ENCODE measurements around the gene SHANK3. TPM values are rescaled to one million over a fixed set of nuclear protein-coding genes. Genes with fewer than 3 reads are reported as not detected.

The SHANK3 gene
- total and polyA plus RNA-seq, 2 donors (not counting 3 experiments of a cell fraction or from before 2014, with no cell fraction given), result 26.1 to 158 TPM

DNA sequence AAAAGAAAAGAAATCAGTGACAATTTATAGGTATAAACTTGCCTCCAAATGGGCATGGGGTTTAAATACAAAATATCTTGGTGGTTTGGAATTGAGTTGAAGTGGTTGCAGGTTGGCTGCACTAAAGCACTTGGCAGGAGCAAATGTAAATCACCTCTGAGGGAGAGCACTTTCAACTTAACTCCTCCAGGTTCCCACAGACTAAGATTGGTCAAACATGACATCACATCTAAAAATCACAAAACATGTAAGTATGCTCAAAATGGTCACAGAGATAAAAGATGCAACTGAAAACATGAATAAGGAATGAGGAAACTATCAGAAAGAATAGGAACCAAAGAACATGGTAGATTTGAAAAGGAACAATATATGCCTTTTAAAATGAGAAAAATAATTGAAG is 12.3 kb upstream of the SHANK3 start:
- no peak overlapping the region for H3K4me3 ChIP-seq (replicated peaks in 1 of 3; ENCODE audit: insufficient read depth in 1 of 3, low read depth in 1 of 3, low read length in 3 of 3)
- H3K4me1 ChIP-seq (ENCODE audit: control insufficient read depth, extremely low read depth, insufficient read depth, low read length), result peaks cover 29% of the 10 kb centered on the region
- no peak overlapping the region for H3K4me2 ChIP-seq (ENCODE audit: insufficient read depth, low read length)
- dilution Hi-C loops (cut with MboI; ENCODE audit: extremely low pct_ligation_motif_present, low sequenced_read_pairs), result no loop called here
- ChIA-PET CTCF (interaction anchor here (1.5 kb wide), 1 partner anchor 18 kb away, joined by 6 read pairs; no protein-coding TSS in a partner anchor), POLR2A (no interaction called here)
- no peaks in the 10 kb centered on the region for H3K9me3 ChIP-seq (replicated peaks; ENCODE audit: control insufficient read depth, insufficient read depth, low read length)
- H4K20me1 ChIP-seq (replicated peaks; ENCODE audit: control insufficient read depth, extremely low read depth, insufficient read depth, low read length), result no peaks in the 10 kb centered on the region
- TF ChIP-seq POLR2AphosphoS5 (IDR thresholded peaks at IDR 0.05; ENCODE audit: insufficient read depth, low read depth, low read length) (no peak), JUN (IDR thresholded peaks at IDR 0.05; ENCODE audit: borderline replicate concordance, insufficient read depth, insufficient read length, low read depth) (no peak), GATA2 (IDR thresholded peaks at IDR 0.05; ENCODE audit: insufficient read depth, insufficient read length, low read depth, low read length) (no peak), MYC (IDR thresholded peaks at IDR 0.05; ENCODE audit: low read depth, low read length) (no peak), FOS (IDR thresholded peaks at IDR 0.05; ENCODE audit: borderline replicate concordance, insufficient read depth, low read length) (no peak), EZH2 (IDR thresholded peaks at IDR 0.05; ENCODE audit: borderline replicate concordance, low read depth, low read length, severe bottlenecking) (no peak), POLR2A (IDR thresholded peaks at IDR 0.05; ENCODE audit: low read depth, low read length) (no peak)
- TF ChIP-seq, protein P1, sequence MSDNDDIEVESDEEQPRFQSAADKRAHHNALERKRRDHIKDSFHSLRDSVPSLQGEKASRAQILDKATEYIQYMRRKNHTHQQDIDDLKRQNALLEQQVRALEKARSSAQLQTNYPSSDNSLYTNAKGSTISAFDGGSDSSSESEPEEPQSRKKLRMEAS (IDR thresholded peaks at IDR 0.05; ENCODE audit: insufficient read depth, insufficient read length), result no peak
- TF ChIP-seq, protein P2, sequence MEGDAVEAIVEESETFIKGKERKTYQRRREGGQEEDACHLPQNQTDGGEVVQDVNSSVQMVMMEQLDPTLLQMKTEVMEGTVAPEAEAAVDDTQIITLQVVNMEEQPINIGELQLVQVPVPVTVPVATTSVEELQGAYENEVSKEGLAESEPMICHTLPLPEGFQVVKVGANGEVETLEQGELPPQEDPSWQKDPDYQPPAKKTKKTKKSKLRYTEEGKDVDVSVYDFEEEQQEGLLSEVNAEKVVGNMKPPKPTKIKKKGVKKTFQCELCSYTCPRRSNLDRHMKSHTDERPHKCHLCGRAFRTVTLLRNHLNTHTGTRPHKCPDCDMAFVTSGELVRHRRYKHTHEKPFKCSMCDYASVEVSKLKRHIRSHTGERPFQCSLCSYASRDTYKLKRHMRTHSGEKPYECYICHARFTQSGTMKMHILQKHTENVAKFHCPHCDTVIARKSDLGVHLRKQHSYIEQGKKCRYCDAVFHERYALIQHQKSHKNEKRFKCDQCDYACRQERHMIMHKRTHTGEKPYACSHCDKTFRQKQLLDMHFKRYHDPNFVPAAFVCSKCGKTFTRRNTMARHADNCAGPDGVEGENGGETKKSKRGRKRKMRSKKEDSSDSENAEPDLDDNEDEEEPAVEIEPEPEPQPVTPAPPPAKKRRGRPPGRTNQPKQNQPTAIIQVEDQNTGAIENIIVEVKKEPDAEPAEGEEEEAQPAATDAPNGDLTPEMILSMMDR (IDR thresholded peaks at IDR 0.05; ENCODE audit: extremely low read depth in 1 of 2, insufficient read depth in 1 of 2, low read depth in 1 of 2, low read length in 2 of 2), result no peak
- no peak overlapping the region for H3K9ac ChIP-seq (replicated peaks; ENCODE audit: extremely low read depth, insufficient read depth, low read length)
- H3K79me2 ChIP-seq (ENCODE audit: control insufficient read depth, insufficient read depth, low read length), result no peaks in the 10 kb centered on the region
- DNase-seq (ENCODE audit: low read depth, low spot score) (no peak), FAIRE-seq (no peak)
- H3K27me3 ChIP-seq (ENCODE audit: control insufficient read depth in 2 of 2, insufficient read depth in 2 of 2, low read length in 2 of 2), result no peaks in the 10 kb centered on the region
- intact Hi-C loops (cut with micrococcal nuclease), result no loop called here
- H3K36me3 ChIP-seq (ENCODE audit: control insufficient read depth in 2 of 2, extremely low read depth in 1 of 2, insufficient read depth in 2 of 2, low read length in 2 of 2), result no peaks in the 10 kb centered on the region
- BruUV-seq (replicated peaks), result no TSS peak
- H3K9me1 ChIP-seq (replicated peaks; ENCODE audit: control insufficient read depth, extremely low read depth, insufficient read depth, low read length), result no peaks in the 10 kb centered on the region
- H3K27ac ChIP-seq (ENCODE audit: insufficient read depth, low read depth, low read length), result no peak overlapping the region
- H2AFZ ChIP-seq (ENCODE audit: low read depth, low read length), result no peak overlapping the region

Measured in endothelial cell of umbilical vein (primary cell).